GM19099 (cell line): ENCODE measurements around the gene CDH23.

ENCODE experiments used
- POLR2A ChIP-seq: IDR thresholded peaks from 3 replicates; pipeline ENCODE4 v1.6.1; 2011; ENCODE audit warnings: low read depth; ENCODE audit not compliant: insufficient read length; ENCODE audit errors: extremely low read depth

The CDH23 gene

DNA sequence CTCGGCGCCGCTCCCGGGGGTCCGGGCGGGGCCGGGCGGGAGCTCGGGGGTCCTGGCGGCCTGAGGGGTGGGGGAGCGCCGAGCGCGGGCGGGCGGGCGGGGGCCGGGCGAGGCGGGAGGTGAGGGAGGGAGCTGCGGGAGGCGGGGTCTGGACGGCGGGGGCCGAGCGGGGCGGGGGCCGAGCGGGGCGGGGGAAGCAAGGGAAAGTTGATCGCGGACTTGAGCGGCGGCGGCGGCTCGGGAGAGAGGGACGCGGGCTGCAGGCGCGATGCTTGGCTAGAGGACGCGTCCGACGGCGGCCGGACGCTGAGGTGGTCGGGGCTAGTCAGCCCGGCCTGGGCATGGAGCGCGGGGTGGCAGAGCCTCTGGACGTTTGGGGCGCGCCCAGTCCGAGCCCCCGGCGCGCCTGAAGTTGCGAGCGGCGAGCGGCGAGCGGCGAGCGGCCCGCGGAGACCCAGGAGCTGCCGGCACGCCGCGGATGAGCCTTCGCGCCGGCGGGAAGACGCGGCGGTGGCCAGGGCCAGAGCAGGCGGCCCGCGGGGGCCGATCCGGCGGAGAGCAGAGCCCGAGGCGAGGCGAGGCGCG lies at the start of gene CDH23:
Gene CDH23, plus strand, starts transcription at position 210 of the 585 bp plus-strand sequence. CDS start 42,912 bp downstream, outside the sequence.
- TF ChIP-seq POLR2A: no peak

DNA sequence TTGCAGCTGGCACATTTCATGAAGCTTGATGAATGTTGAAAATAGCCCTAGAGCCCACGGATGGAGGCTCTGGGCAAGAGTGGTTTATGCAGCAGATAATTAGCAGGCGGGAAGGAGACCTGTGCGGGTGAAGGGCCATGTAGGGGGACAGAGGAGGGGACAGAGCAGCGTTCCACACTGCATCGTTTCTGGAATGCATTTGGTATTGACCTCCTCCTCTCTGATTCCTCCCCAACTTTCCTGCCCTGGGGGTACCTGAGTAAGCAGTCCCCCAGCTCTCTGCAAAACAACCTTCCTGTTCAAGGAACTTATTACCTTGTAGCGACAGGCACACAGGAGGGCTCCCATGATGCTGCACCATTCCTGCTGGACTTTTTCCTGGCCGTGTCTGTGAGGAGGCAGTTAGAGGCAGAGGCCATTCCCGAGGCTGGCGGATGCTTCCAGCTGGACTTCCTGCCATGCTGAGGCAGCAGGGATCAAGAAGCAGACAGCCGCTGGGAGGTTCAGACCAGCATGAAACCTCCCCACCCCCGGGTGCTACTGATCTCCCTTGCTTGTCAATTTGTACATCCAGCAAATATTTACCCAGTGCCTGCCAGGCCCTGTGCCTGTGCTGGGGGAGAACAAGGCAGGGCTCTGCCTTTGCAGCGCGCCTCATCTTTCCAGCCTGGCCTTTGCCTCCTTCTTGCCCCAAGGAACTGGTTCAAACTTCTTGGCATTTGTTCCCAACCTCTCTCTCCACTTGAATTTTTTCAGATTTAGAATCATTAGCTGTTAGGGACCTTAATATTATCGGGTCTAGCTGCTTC lies 48.9 kb upstream of the CDH23 start:
- no peak for TF ChIP-seq POLR2A

DNA sequence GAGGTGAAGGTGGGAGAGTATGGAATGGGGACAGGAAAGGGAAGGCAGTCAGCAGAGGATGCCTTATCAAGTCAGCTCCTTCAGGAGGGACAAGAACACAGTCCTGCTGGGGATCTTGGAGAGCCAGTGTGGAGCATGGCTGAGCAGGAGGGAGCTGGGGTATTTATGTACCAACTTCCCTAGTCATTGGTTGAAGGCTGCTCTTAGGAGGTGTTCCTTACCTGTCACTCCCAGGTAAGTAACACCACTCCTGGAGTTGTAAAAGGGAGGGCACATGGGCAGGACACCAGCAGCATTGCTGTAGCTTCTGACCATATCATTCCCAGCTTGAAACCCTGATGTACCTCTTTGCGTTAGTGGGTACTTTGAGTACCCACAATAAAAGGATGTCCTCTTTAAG lies 47.9 kb upstream of the CDH23 start:
- no peak for TF ChIP-seq POLR2A

DNA sequence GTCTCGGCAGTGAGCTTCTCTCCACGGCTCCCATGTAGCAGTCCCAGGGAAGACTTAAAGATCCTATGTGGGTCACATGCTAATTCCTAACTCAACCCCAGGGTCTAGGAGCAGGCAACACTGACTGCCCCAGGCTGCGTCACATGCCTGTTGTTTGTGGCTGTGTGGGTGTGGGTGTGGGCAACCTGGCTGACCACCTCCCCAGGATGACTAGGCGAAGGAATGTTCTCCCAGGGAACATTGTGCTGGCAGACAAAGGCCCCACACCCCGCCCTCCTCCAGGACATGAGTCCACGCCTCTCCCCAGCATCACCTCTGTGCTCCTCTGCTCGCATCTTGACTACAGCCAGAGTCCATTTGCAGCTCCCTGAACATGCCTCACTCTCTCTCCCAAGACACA lies 47.3 kb upstream of the CDH23 start:
- TF ChIP-seq POLR2A: no peak

DNA sequence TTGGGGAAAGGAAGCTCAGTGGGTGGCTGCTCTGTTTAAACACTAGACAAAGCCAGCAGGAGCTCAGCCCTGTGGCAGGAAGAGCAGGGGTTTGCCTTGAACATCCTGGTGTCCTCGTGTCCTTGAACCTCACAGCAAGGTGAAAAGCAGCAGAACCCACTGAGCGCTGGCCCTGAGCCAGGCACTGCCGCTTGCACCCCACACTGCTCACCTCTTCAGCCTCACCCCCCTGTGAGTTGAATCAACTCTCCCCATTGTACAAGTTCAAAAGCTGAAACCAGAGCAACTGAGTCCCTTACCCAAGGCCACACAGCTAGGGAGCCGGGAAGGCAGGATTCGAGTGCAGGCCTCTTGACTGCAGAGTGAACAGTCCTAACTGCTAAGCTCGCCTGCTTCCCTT lies 45.6 kb upstream of the CDH23 start:
- no peak for TF ChIP-seq POLR2A

DNA sequence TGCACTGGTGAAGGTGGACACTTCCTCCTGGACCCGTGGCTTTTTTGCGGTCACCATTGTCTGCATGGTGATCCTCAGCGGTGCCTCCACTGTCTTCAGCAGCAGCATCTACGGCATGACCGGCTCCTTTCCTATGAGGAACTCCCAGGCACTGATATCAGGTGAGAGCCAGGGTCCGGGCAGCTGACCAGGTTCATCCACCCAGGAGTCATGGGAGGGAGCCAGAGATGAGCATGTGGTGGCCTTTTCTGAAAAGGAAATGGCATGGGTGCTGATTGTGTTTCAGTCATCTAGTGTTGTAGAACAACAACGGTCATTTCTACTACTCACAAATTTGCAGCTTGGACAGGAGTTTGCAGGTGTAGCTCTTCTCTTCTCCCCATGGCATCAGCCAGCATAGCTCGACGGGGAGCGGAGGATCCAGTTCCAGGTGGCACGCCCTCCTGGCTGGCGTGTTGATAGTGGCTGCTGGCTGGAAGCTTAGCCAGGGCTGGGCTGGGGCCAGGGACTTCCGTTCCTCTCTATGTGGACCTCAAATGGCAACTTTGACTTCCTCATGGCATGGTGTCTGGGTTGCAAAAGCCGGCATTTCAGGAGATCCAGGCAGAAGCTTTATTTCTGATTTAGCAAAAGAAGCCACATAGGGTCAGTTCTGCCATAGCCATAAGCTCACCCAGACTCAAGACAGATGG lies 44.9 kb upstream of the CDH23 start:
- TF ChIP-seq POLR2A: no peak

DNA sequence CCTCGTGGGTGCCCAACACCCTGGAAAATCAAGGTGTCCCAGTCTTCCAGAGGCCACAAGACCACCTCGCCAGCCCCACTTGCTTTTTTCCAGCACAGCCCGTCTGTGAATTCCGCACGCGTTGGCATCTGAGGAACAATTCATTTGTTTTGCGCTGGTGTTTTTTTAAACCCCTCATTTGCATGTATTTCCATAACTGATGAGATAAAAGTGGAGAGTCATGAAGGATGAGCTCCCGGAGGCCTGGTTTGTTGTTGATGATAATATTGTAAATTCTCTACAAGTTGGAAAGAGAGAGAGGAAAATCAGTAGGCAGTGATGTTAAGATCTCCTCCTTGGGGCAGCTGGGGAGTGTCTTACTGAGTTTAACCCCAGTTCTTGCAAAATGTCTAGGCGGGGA lies 43.1 kb upstream of the CDH23 start:
- no peak for TF ChIP-seq POLR2A

DNA sequence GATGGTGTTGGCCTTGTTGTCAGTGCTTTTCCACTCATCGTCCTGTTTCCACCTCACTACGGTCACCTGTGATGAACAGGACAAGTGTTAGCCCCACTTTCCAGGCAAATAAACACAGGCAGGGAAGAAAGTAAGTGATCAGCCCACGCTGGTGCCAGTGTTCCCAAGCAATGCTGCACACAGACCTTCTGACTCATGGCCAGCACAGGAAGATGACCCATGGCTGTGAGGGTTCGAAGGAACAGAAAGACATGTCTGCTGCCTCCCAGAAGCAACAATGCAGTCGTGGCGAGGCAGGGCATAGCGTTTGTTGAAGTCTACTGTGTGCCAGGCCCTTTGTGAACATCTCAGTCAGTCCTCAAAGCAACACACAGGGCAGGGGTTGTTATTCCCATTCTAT lies 41.9 kb upstream of the CDH23 start:
- no peak for TF ChIP-seq POLR2A

DNA sequence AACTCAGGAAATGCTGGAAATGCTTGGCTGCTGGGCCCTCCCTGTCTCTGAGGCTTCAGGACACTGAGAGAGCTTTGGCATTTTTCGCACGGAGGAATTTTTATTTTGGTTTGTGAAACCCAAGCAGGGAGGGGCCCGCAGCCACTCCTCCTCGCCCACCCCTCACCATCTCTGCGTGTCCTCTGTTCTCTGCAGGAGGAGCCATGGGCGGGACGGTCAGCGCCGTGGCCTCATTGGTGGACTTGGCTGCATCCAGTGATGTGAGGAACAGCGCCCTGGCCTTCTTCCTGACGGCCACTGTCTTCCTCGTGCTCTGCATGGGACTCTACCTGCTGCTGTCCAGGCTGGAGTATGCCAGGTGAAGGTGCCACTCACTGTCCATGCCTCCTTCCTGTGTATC lies 40.8 kb upstream of the CDH23 start:
- TF ChIP-seq POLR2A: no peak

DNA sequence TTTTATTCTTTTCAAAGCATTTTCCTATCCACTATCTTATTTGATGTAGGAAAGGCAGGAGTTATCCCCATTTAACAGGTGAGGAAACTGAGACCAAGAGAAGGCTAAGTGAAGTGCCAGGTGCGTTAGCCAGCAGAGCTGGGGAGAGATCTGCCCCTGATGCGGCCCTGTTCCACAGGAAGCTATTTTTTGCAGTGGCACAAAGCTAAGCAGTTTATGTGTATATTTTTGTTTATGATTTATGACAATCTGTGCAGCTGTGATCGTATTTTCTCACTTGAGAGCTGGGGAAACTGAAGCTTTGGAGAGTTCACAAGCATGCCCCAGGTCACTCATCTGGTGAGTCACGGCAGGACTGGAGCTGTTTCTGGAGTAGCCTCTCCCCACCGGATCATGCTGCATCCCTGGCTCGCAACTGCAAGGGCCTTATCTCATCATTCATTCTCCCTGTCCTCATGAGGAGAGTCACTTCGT lies 38.9 kb upstream of the CDH23 start:
- TF ChIP-seq POLR2A: no peak

DNA sequence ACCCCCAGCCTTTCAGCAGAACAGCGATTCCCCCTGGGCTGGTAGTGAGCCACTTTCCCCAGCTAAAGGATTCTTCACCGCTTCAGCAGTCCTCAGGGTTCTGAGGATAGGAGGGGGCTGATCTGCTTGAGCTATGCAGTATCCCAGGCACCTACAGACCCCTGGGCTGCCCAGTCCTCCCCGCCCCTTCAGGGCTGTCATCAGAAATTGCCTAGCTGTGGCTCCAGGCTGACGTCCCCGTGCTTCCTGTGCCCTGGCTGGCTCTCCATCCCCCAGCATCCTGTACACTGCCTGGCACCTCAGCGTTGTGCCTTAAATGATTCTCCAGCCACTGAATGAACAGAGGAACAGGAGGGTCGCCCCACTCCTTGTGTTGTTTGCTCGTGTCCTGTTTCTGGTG lies 38.4 kb upstream of the CDH23 start:
- TF ChIP-seq POLR2A: no peak

DNA sequence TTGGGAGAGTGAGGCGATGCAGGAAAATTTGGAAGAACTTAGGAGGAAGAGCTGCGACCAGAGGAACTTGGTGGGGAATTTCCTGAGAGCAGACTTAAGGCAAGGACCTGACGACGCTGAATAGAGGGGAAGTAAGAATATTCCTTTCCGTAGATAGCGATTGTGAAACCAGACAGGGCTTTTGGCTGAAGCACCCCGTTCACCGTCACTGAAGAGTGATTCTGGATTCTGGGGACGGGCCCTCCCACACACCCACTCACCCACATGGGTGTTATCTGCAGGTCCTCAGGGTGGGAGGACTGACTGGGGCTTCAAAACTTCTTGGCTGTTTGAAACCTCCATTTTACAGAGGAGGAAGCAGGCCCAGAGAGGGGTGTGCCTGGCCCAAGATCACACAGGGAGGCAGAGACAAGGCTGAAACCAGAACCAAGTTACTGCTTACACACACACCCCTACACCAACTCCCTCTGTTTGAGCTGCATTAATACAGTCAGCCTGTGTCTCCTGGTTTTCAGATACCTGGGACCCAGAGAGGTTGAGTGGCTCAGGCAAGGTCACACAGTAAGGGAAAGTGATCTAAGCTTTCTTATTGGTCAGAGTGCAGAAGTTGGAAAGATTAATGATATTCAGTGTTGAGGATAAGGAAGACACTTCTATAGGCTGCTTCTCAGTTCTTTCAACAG lies 37.2 kb upstream of the CDH23 start:
- no peak for TF ChIP-seq POLR2A

DNA sequence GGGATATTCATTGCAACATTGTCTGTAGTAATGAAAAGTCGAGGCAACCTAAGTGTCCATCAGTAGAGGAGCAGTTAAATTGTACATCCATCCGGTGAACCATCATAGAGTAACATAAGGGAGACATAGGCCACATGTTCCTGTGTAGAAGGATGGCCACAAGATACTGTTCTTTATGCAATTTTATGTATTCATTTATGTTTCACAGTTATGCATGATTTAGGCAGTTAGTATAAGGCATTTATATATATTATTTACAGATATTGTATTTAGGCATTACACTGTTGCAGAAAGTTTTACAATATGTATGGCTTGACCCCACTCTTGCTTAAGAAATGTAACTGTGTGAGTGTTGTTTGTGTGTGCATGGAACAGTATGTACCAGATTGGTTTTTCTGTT lies 36.0 kb upstream of the CDH23 start:
- no peak for TF ChIP-seq POLR2A

DNA sequence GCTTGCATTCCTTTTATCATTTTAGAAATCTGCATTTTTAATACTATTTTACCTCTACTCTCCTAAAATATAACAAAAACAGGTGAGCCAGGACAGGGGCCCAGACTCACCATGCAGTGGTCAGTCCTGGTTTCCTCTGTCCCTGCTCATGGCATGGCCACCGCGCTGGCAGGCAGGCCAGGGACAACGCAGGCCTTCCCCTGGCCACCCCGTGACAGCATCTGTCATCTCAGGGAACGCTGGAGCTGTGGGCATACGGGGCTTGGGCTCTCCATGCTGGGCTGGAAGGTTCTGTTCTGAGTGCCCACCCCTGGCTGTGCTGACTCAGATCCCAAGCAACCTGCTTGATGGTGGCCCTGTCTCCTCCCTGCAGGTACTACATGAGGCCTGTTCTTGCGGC lies 35.1 kb upstream of the CDH23 start:
- TF ChIP-seq POLR2A: no peak

DNA sequence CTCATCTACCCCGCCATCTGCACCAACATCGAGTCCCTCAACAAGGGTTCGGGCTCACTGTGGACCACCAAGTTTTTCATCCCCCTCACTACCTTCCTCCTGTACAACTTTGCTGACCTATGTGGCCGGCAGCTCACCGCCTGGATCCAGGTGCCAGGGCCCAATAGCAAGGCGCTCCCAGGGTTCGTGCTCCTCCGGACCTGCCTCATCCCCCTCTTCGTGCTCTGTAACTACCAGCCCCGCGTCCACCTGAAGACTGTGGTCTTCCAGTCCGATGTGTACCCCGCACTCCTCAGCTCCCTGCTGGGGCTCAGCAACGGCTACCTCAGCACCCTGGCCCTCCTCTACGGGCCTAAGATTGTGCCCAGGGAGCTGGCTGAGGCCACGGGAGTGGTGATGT lies 34.6 kb upstream of the CDH23 start:
- TF ChIP-seq POLR2A: no peak
